CD4-positive, alpha-beta T cell treated with Interleukin-15 for 1 hour (primary cell): ENCODE data around the gene FSCN2.

Experiments
- DNase-seq: peaks from one replicate; pipeline ENCODE4 v3.0.0-alpha.2; 2020

The FSCN2 gene

DNA sequence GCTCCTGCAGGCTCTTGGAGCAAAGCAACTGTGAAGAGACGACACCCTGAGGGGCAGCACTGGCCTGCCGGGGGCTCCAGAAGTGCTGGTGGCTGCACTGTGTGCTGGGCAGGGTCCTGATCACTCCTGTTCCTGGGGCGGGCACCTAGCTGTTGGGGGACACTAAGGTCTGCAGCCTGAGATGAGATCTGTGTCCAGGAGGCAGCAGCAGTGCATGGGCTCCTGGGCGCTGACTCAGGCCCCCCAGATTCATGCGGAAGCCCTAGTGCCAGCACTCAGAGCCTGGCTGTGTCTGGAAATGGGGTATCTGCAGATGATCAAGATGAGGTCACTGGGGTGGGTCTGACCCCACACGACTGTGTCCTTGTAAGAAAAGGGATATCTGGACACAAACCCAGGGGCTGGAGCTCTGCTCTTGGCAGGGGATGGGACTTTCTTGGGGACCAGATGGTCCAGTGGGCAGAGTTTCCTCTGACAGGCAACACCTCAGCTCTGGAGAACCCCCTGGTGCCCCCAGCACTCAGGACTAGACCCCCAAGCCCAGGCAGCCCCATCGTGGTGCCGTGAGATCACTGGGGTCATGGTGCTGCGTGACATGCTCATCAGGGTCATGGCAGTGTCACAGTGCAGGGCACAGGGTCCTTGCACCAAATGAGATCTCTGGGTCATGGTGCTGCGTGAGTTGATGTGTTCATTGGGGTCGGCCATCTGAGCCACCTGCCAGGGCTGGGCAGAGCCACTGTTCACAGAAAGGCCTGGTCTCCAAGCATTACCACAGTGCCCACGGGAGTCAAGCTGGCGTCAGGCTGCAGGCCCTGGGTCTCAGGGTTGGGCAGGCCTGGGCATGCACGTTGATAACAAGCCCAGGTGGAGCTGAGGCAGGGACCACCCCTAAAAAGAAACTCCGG, 14.5 kb downstream of the FSCN2 start:
- no peak for DNase-seq

DNA sequence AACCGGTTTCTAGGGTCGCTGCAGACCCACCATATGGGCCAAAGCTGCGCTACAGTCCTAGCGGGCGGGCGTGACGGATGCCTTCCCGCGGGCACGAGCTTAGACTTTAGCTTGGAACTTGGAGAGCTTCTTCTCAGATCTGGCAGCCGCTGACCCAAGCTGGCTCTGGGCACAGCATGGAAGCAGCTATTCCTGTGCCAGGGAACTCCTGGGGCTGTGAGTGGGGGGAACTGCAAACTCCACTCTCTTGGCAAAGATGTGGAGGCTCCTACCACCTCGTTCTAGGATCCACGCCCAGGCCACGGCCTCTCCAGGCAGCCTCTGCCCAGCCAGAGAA, 15.1 kb downstream of the FSCN2 start:
- no peak for DNase-seq

DNA sequence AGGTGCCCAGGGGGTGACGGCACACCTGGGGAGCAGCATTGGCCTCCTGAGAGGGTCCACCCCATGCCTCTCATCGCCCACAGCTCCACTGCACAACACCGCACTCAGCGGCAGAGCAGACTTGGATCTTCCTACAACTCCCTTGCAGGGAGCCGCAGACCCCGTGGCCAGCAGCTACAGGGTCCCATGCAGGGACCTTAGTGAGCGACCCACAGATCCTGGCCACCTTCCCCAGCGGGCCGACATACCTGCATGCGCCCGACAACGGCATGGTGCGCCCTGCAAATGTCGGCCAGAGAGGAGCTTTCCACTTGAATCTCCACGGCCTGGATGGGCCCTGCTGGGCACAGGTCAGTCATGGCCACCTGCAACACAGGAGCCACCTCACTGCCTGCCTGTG, 15.6 kb downstream of the FSCN2 start:
- no peak for DNase-seq

DNA sequence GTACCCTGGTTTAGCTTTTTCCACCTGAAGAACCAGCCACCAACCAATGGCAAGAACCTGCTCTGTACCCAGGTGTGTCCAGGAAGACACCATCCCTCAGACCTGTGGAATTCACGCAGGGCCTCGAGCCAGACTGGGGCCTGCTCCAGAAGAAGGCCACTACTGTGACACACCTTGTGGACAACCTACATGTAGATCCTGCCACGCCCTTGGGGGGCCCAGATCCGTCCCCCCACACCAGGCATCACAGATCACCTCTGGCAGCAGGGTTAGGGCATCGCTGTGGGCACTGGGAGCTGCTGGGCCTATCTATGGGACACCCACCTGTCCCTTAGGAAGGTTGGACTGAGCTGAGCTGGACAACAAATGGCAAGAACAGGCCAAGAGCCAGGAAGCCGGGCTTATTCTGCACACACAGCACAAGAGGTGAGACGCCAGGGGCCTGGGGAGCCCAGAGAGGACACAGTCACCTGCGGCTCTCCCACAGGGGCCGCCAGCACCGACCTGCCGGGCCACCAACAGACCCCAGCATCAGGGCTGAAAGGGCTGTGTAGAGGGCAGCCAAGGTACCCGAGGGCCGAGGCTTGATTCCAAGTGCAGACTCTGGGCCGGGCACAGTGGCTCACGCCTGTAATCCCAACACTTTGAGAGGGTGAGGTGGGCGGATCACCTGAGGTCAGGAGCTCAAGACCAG, 16.3 kb downstream of the FSCN2 start:
- no peak for DNase-seq

DNA sequence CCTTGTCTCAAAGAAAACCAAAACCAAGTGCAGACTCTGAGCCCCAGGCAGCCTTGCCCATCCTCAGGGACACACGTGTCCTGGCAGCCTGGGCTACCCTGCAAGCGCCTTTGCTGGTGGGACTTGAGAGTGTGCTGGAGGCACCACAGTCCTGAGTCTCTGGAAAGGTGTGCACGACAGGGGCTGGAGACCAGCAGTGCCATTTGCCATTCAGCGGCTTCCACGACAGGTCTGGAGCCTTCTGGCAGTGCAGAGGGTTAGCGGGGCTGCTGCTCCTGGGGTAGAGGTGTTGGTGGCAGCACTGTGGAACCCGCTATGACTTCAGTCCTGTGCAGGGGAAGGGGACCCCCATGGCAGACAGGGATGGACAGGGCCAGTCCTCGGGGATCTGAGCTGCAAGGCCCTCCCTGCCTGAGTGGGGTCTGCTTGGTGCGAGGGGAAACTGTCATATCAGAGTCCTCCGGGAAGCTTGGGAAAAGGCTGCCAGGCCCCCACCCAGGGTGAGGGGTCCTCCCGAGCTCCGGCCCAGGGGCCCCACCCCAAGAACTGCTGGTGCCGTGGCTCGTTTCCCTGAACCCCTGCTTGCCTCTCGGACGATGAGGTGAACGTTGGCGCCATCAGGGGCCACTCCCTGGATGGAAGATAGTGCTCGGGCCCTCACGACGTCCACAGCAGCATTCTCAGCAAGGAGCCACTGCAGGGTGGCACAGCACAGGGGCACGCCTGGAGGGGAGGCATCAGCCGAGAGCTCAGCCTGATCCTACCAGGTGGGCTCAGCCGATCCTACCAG, 17.2 kb downstream of the FSCN2 start:
- no peak for DNase-seq

DNA sequence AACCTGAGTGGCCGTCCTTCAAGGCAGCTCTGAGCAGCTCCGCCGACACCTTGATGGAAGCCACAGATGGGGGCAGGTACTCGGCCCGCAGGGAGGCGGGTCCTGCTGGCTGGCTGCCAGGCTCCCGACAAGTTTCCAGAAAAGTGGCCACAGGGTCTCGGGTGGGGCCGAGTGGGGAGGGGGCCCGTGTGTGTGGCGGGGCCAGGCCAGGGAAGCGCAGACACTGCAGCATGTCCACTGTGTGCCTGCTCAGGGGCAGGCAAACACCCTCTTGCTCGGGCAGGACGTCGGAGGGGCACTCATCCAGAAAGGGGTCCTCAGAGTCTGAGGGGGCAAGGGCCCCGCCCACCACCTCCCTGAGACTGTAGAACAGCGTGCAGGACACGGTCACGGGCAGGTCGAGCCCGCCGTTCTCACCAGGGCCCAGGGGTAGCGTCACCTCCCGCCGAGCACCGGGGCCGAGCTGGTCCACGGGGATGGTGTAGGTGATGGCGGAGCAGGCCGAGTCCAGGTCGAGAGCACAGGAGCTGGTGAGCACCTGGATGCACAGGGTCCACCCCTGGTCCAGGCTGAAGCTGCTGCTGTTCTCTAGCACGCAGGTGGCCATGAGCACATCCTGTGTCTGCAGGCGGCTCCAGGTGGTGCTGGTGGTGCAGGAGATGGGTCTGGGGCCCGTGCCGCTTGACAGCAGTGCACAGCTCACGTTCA, 18.9 kb downstream of the FSCN2 start:
- DNase-seq, result no peak

DNA sequence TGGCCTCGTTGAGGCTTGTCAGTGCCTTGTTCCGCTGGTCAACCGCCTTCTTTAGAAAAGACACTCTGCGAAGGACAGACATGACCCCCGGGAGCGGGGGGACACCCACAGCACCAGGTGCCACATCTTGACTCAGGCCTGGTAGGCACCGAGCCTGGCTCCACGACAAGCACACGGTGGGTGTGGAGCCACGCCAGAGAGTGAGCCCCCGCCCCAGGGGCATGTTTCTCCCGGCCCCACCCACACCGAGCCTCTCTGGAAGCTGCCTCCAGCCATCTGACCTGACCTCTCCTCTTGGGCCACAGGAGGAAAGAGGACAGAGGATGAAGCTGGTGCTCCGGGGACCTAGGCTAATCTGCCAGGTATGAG, 19.4 kb downstream of the FSCN2 start:
- no peak for DNase-seq

DNA sequence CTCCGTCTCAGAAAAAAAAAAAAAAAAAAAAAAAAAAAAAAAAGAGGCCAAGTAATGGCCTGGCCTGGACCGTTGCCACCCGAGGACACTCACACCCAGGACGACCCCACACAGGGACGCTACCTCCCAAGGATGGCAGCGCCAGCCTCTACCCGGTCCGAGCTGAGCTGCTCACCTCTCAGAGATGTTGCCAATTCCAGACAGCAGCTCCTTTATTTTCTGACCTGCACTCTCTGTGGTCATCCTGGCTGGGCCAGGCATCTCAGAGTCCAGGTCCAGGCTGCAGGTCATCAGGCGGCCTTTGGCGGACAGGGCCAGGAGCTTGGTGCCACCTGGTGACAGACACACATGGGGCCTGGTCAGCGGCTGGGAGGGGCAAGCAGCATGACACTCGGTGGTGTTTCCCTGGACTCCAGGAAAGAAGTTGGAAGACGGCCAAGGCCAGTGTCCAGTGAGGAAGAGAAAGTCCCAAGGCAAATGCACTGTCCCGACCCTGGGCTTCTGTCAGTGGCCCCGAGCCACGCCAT, 20.9 kb downstream of the FSCN2 start:
- DNase-seq, result no peak

DNA sequence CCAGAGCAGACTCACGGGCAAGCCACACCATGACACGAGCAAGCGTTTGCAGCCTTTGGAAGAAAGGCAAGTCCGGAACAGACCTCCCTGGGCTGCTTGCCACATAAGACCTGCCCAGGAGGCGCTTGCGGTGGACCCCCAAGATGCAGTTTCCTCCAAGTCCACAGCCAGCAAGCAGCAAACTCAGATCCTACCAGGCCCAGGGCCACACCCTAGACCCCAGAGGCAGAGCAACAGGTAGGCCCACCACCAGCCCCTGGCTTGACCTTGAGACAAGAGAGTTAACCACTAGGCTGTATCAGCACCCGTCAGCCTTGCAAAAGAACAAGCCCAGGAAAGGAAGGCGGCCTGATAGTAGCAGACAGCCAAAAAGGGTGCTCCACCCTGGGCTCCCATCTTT, 21.6 kb downstream of the FSCN2 start:
- no peak for DNase-seq

DNA sequence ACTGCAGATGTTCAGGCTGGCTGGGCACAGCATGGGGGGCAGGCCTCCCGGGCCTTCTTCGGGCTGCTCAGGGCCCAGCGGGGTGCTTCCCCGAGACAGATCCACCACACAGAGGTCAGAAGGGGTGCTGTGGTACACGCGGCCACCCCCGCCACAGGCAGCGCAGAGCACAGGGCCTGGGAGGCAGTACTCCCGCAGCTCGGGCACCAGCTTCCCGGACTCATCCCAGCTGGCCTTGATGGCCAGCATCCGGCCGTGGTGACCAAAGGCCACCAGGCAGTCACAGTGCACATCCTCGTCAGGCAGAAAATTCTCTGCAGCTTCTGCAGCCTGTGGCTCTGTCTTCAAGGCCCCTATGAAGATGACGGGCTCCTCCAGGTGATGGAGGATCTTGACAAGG, 22.1 kb downstream of the FSCN2 start:
- DNase-seq, result no peak

DNA sequence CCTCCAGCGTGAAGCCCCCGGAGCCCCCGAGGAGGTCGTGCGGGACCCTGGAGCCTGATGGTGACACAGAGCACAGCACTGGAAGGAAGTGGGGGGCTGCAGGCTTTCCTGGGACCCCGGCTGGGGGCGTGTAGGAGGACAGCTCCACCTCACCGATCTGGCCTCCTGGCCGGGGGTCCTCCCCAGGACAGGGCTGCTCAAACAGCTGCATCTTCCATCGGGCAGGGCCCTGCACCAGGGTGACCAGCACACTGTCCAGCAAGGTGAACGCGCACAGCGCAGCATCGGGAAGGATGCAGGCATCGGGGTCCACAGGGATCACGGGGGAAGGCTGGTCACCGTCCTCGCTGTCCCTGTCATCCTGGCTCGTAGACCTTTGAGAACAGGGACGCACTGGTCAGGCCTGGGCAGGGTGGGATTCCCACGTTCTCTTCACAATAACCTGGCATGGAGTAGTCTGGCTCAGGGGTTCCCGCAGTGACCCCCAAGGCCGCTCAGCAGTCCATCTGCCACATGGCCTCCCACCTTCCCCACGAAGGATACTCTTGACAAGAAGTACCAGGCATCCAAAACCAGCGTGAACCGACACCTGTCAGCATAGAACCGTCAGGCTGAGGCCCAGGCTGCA, 22.8 kb downstream of the FSCN2 start:
- no peak for DNase-seq

DNA sequence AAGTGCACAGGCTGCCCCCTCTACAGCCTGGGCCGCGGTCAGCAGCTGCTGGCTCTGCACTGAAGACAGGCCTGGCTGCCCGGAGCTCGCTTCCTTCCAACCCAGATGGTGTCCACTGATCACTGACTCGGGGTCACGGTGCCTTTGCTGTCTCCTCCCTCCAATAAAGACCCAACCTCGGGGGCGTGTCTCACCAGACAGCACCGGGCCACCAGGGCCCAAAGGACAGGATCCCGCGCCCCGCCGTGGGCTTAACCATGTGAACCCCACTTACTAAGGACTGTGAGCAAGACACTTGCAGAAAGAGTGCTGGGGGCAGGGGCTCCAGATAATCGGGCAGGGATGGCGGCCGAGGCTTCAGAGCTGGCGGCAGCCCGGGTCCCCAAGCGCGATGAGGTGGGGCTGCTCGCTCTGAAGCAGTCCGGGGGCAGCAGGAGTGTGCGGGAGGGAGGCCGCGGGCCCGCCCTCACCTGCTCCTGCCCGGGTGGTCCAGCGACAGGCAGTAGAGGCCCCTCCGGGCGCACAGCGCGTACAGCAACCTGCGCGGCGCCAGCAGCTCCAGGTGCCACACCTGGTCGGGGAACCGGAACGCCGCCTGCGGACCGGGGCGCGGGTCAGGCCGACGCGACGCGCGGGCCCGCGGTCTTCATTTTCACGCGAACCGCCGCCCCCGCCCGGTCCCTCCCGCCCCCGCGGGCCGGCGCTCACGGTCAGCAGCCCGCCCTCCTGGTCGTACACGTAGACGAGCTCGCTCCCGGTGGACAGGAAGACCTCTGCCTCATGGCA, 23.5 kb downstream of the FSCN2 start:
- no peak for DNase-seq

DNA sequence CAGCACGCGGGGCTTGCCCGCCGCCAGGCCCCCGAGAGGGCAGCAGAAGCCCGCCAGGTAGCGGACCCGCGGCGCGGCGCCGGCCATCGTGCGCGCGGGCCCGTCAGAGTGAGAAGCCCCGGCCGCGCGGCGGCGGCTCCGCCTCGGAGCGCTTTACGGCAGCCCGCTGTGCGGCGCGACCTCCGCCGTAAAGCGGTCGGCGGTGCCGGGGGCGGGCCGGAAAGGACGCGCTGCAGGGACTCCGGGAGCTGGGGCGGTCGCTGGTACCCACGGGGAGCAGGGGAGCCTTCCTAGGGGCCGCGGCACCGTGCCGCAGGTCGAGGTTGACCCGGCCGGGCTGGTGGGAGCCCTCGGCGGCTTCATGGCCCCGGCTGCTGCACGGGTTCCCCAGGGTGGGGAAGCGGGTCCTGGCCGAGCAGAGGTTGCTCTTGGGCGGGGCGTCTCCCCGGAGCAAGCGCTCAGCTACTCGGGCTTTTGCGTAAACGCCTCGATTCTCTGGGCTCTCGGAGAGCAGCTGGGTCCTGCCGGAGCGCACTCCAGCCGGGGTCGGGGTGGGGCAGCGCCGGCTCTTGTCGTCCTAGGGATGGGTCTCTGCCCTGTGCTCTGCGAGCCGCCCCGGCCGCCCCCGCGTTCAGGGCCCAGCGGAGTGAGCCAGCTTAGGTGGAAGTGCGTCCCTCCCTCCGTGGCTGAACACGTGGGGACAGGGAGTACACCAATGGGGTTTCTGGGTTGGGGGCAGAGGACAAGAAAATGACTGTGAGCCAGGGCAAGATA, 24.3 kb downstream of the FSCN2 start, which contains the start of gene FAAP100:
FAAP100 (minus strand) TSS at position 110 of the 774 bp plus-strand sequence; CDS start at position 87, 23 bp downstream.
- DNase-seq, result peak; percentile 75

DNA sequence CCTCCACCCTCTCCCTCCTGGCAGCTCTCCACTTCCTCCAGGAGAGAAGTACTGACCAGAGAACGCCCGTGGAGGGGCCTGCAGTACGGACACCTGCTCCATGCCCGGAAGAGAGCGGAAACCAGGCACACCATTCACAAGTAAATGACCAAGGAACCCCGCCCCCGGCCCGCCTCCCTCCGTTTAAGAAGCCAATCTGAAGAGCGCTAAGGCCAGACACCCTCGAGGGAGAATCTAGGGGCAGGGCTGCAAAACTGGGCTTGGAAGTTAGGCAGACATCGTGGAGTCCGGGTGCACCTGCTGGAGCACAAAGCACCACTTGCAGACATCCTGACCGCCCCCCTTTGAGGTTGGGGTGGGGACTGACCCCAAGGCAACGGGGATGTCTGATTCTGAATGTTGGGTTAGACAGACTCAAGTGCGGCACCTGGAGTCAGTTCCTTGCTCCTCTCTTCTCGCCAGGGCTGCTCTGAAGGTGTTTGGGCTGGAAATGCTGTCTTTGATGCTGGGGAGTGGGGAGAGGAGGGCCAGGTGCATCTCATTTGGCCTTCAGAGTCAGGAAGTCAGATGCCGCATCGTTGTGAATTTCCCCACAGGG, 24.9 kb downstream of the FSCN2 start:
- DNase-seq, result peak; percentile 73

DNA sequence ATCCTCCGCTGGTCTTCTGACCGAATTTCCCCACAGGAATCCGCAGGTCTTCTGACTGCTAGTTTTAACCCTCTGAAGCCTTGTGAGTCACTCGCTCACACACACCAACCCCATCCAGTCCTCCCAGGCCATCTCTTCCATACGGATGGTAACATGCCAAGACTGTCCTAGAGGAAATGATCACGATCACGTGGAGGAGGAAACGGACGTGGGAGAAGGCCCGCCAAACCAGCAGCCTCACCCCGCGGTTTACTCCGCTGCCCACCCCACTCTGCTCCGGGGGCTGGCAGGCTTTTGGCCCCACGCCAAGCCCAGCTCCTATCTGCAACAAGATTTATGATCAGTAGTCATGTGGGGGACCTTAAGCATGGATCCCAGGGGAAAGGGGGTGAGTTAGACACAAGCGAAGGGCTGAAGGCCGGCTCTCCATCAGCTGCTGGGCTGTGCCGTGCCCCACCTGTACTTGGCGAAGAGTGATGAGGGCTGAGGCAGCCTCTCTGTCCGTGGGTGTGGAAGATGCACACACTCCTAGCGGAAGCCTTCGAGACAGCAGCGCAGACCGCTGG, 25.5 kb downstream of the FSCN2 start:
- no peak for DNase-seq

DNA sequence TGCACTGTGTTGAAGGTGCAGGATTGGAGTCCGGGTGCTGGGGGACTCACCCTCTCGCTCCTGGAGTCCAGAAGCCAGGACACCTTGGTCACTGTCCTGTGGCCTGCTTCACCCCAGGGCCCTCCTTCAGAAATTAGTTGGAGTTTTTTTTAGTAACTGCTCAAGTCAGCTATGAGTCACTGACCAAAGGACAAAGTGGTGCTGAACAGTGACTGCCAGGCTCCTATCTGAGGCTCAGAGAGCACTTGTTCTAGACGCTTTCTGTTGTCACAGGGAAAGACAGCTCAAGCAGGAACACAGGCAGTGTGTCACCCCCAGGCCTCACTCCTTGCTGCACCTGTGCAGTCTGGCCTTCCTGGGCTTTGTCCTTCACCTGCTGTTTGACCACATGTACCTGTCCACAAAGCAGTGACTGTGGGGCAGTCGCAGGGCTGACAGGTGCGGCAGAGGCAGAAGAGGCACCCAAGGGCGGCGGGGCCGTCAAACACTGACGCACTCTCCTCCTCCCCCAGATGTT, 28.1 kb downstream of the FSCN2 start:
- no peak for DNase-seq

DNA sequence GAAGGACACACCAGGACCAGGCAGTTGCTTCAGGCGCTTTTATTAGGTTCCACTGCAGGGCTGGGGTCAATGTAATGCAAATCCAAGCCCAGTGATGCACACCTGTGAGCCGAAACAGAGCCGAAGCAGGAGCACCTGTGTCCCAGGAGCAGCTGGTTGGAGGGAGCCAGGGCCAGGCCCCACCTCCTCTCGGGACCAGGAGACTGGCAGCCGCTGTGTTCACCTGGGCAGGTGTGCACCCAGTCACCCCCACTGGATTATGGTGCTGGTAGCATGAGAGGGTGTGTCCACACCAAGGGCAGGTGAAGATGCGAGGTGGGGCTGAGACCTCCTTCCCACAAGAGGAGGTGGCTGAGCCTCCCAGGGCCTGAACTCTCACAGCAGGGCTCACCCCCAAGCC, 28.7 kb downstream of the FSCN2 start:
- no peak for DNase-seq

DNA sequence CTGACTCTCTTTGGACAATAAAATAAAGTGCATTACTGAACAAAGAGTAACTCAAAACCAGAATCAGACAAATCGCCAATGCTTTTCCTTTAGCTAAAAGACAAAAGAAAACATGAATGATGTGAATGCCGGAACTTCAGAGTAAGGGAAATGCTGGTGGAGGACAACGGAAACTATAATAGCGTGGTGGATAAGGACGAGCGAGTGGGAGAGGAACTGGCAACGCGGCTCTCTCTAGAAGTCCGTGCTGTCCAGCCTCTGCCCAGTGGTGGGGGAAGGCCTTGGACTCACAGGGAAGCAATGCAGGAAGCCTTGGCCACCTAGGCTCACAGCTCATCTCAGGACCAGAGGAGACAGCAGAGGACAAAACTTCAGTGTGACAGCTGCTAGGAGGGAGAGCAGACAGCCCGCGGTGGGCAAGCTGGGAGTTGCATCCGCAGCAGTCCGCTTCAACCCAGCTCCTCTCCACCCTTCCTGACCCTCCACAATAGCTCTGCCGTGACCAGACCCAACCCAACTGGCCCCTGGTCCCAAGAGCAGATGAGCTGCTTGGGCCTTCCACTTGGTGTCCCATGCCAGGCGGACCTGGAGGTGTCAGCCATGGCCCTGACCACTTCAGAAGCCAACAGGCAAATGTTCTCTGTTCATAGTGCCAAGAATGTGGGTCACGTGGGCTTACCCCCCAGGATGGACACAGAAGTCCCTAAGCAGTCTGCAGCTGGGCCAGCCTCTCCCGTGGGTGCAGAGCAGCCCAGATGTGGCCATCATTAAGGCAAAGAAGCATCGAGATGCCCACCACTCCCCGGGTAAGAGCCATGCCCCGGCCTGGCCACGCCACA, 29.3 kb downstream of the FSCN2 start:
- DNase-seq, result no peak

DNA sequence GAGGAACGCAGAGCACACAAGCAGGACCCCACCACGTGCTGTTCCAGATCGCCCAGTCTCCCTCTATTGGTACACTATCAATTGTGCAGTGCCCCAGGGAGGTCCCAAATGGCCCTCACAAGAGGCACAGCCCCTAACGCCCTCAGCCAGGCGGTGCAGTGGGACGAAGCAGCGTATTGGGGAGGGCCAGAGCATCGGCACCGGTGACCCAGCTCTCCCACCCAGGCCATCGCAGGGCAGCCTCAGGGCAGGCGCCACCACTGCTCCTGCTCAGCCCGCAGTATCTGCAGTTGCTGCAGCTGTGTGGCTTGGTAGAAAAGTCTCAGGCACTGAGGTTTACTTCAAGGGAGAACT, 29.9 kb downstream of the FSCN2 start:
- no peak for DNase-seq
